ENCODE data around the gene VSIG8.
"Not testable (repeated sequence)": the region's sequence is repeated elsewhere in the genome, so short reads cannot be mapped to it uniquely, and the experiment has no call there.

VSIG8 gene

DNA sequence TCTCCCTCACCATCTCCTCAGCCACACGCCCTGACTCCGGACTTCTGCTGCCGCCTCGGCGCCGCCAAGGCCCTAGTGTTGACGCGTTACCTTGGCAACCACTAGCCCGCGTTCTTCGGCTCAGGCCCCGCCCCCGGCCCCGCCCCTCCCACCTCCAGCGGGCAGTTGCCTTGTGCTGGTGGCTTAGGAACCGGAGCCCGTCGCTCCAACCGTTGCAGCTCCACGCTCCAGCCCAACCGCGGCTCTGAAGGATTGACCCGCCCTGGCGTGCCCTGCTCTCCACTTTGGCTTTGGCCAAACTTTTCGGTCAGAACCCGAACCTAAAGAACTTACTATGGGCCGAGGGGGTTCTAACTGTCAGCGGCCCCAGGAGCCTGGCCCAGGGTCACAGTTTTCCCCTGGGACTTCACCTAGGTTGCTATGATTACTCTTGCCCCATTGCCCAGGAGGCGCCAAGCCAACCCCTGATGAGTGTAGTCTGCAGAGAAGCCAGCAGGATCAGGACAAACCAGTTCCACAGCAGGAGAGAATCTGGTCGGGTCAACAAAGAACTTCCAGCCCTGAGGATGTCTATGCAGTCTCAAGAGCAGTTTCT is 37.7 kb upstream of the VSIG8 start, which contains the start of gene CFAP45:
CFAP45 (minus strand) TSS at position 80 of the 595 bp plus-strand sequence; CDS start at position 13, 67 bp downstream.
- TF ChIP-seq, protein P1, sequence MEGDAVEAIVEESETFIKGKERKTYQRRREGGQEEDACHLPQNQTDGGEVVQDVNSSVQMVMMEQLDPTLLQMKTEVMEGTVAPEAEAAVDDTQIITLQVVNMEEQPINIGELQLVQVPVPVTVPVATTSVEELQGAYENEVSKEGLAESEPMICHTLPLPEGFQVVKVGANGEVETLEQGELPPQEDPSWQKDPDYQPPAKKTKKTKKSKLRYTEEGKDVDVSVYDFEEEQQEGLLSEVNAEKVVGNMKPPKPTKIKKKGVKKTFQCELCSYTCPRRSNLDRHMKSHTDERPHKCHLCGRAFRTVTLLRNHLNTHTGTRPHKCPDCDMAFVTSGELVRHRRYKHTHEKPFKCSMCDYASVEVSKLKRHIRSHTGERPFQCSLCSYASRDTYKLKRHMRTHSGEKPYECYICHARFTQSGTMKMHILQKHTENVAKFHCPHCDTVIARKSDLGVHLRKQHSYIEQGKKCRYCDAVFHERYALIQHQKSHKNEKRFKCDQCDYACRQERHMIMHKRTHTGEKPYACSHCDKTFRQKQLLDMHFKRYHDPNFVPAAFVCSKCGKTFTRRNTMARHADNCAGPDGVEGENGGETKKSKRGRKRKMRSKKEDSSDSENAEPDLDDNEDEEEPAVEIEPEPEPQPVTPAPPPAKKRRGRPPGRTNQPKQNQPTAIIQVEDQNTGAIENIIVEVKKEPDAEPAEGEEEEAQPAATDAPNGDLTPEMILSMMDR (IDR thresholded peaks at IDR 0.05; ENCODE audit: control insufficient read depth, extremely low read depth, insufficient read depth), result no peak
- peak within 1 kb of the TSS; percentile 38 for H3K4me3 ChIP-seq (ENCODE audit: low read depth, low read length)
- DNase-seq (ENCODE audit: low read depth), result peak; percentile 94

DNA sequence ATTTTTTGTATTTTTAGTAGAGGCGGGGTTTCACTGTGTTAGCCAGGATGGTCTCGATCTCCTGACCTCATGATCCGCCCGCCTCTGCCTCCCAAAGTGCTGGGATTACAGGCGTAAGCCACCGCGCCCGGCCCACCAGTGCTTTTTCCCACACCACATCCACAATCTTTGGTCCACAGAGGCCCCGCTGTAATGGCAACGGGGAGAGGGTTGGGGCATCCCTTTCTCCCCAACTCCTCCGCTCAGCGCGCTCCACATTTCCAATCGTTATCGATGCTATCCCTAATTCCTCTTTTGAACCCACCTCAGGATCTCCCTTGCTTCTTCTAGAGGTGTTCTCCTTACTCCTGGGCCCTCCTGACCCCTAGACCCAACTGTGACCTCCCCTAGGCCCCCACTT is 37.2 kb upstream of the VSIG8 start:
- DNase-seq (ENCODE audit: low read depth), result not testable (repeated sequence)
- H3K4me3 ChIP-seq (ENCODE audit: low read depth, low read length), result peak overlapping the region; percentile 27; the same call in 1 of the 2 replicates

DNA sequence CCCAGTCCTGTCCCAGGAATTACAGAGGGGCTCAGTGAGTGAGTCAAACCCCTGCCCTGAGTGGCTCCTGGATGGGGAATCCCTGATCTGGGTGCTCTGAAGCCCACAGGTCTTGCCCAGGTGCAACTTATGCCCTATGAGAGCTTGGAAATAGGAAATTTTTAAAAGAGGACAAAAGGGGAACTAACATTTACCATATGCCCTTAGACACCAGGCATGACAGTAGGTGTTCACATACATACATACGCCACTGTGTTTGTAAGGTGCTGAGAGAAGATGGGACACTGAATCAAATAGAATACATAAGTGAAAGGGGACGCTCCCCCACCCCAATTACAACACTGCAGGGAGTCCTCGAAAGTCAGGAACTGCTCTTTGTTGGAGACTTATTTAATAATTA is 36.1 kb upstream of the VSIG8 start:
- TF ChIP-seq, protein P1 (IDR thresholded peaks at IDR 0.05; ENCODE audit: control insufficient read depth, extremely low read depth, insufficient read depth), result no peak
- no peak for DNase-seq (ENCODE audit: low read depth)
- H3K4me3 ChIP-seq (ENCODE audit: low read depth, low read length), result no peak overlapping the region

DNA sequence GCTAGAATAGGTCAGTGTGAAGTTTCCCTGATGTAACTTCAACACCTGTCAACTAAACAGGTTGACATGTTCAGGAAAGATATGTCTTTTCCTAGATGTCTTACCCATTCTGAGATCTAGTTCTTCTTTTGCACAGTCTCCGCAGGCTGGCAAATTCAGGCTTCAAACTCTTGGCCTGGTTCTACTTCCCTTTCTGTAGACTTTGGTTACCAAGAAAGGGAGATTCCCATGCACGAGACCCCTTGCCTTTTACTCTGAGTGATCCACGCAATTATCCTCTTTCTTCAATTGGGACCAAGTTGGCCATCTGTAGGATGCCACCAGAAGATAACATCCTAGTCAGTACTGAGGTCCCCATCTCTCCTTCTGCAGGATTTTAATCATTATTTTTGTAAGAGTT is 35.5 kb upstream of the VSIG8 start:
- no peak for DNase-seq (ENCODE audit: low read depth)
- H3K4me3 ChIP-seq (ENCODE audit: low read depth, low read length), result no peak overlapping the region
- TF ChIP-seq, protein P1 (IDR thresholded peaks at IDR 0.05; ENCODE audit: control insufficient read depth, extremely low read depth, insufficient read depth), result no peak

DNA sequence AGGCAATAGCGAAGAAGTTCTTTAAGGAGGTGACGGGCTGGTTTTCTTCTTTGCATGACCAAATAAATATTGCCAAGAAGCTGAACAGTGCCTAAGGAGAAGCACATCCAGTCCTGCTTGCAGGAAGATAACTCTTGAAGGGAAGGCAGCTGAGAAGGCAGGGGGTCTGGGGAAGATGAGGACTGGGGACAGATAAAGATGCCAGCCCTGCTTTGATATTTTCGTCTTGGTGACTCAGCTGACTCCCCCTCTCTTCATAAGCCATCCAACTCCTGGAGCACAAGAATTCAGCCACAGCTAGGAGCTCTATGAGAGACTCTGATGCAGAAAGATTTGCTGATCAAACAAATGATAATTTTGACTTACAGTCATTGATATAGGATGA is 34.1 kb upstream of the VSIG8 start:
- no peak for DNase-seq (ENCODE audit: low read depth)
- no peak overlapping the region for H3K4me3 ChIP-seq (ENCODE audit: low read depth, low read length)
- TF ChIP-seq, protein P1 (IDR thresholded peaks at IDR 0.05; ENCODE audit: control insufficient read depth, extremely low read depth, insufficient read depth), result no peak

DNA sequence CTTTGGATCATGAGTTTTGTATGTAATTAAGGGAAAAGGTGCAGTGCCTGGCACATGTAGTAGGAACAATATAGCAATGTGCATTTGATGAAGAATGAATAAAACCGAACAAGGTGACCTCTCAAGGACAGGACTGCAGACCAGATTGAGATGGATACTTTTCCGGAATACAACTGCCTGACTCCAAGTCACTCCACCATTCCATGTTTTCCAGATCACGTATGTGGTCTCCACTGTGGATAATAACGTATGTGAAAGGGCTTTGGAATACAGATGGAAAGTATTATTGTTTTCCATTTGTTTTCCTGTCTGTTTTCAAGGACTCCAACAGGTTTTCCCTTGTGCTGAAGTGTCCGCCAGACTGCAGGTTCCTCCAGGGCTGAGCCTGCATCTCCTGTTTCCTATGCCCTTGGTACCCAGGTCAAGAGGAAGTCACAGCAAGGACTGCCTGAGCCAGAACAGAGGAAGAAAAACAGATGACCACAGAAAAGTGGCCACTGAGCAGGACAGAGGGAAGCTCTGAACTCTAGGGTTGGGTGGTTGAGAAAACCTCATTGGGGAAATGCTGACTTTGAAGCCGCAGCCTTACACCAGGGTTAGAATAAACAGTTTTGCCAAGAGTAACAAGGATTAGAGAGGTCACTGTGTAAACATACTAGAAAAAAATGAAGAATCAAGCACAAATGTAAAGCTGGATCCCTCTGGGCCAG is 33.5 kb upstream of the VSIG8 start:
- TF ChIP-seq, protein P1 (IDR thresholded peaks at IDR 0.05; ENCODE audit: control insufficient read depth, extremely low read depth, insufficient read depth), result no peak
- no peak for DNase-seq (ENCODE audit: low read depth)
- H3K4me3 ChIP-seq (ENCODE audit: low read depth, low read length), result no peak overlapping the region

DNA sequence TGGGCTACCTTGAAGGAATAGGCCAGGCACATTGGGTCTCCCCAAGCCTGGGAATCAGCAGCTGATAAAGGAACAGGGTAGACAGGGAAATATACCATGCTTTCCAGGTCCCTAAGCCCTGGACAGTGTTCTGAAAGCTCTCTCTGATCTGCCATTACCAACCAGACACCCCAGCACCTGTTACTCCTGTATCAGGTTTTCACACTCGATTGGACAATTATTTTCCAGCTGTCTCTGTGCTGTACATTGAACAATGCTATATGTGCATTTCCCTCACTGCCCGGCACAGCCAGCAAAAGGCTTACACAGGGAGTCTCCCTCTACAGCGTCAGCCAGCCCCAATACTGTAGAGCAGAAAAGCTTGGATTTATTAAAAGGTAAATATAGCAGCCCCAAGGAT is 32.8 kb upstream of the VSIG8 start:
- TF ChIP-seq, protein P1 (IDR thresholded peaks at IDR 0.05; ENCODE audit: control insufficient read depth, extremely low read depth, insufficient read depth), result no peak
- H3K4me3 ChIP-seq (ENCODE audit: low read depth, low read length), result no peak overlapping the region
- DNase-seq (ENCODE audit: low read depth), result no peak

Measured in LNCaP clone FGC (cell line).